K562 (cell line): ENCODE measurements around the gene PPT2. TPM values are rescaled to one million over a fixed set of nuclear protein-coding genes. Genes with fewer than 3 reads are reported as not detected.

Experiments
- CCAR2 ChIP-seq: fragments of 200-400 bp; formaldehyde crosslinking; IDR thresholded peaks from 2 replicates; pipeline ENCODE4 v1.6.1; 2017; ENCODE audit warnings: mild to moderate bottlenecking, low read depth, low read length
- CLOCK ChIP-seq: fragments of 250-450 bp; sonication (Bioruptor Pico); IDR thresholded peaks from 2 replicates; pipeline ENCODE4 v1.4.0; 2020; ENCODE audit warnings: mild to moderate bottlenecking, moderate library complexity, borderline replicate concordance
- E2F1 ChIP-seq: sonication (generic); formaldehyde crosslinking; IDR thresholded peaks from 2 replicates; pipeline ENCODE4 v1.8.1; 2023; ENCODE audit warnings: mild to moderate bottlenecking, missing genetic modification reagents, moderate library complexity
- EHMT2 ChIP-seq: fragments of 450-650 bp; IDR thresholded peaks from 2 replicates; pipeline ENCODE4 v1.6.1; 2018; ENCODE audit warnings: antibody characterized with exemption
- GATA2 ChIP-seq: sonication (generic); formaldehyde crosslinking; IDR thresholded peaks from 2 replicates; pipeline ENCODE4 v1.4.0; 2020; ENCODE audit warnings: mild to moderate bottlenecking, missing genetic modification reagents
- HDAC8 ChIP-seq: fragments of 450-650 bp; IDR thresholded peaks from 2 replicates; pipeline ENCODE4 v1.6.1; 2016; ENCODE audit warnings: mild to moderate bottlenecking, missing genetic modification characterization, moderate library complexity, missing compliant biosample characterization
- HES1 ChIP-seq: fragments of 450-650 bp; IDR thresholded peaks from 2 replicates; pipeline ENCODE4 v1.6.1; 2016; ENCODE audit warnings: low read depth, mild to moderate bottlenecking, moderate library complexity
- HNRNPLL ChIP-seq: fragments of 200-400 bp; formaldehyde crosslinking; IDR thresholded peaks from 2 replicates; pipeline ENCODE4 v1.6.1; 2017; ENCODE audit warnings: low read length, low read depth, mild to moderate bottlenecking; ENCODE audit not compliant: poor library complexity, severe bottlenecking
- LEF1 ChIP-seq: fragments of 450-650 bp; IDR thresholded peaks from 2 replicates; pipeline ENCODE4 v1.6.1; 2016; ENCODE audit warnings: mild to moderate bottlenecking
- MAZ ChIP-seq, 2 experiments: fragments of 450-650 bp in 1 of 2; sonication (generic) in 1 of 2; formaldehyde crosslinking; IDR thresholded peaks in 1 of 2; conservative IDR thresholded peaks in 1 of 2; 2 replicates each; pipeline versions ENCODE4 v1.4.0 to v1.5.0; 2020; ENCODE audit warnings: mild to moderate bottlenecking in 1 of 2, missing genetic modification reagents in 1 of 2
- MYC ChIP-seq, 2 experiments: fragments of 250-450 bp in 1 of 2; sonication (Bioruptor Pico) in 1 of 2; IDR thresholded peaks; 2 replicates each; pipeline versions ENCODE4 v1.5.1 to v1.6.1; 2012 to 2021; ENCODE audit warnings: low read depth in 2 of 2, borderline replicate concordance in 1 of 2, improper control_type of control experiment in 1 of 2, low read length in 1 of 2, mild to moderate bottlenecking in 1 of 2, moderate library complexity in 1 of 2
- NUFIP1 ChIP-seq: fragments of 450-650 bp; IDR thresholded peaks from 2 replicates; pipeline ENCODE4 v1.6.1; 2018; ENCODE audit not compliant: partially characterized antibody
- STAT5A ChIP-seq: IDR thresholded peaks from 2 replicates; pipeline ENCODE4 v1.6.1; 2012; ENCODE audit warnings: low read length, inconsistent platforms, borderline replicate concordance
- TSC22D4 ChIP-seq: fragments of 450-650 bp; IDR thresholded peaks from 2 replicates; pipeline ENCODE4 v1.6.1; 2016; ENCODE audit warnings: missing genetic modification characterization, missing biosample characterization, control low read depth
- ZKSCAN1 ChIP-seq: fragments of 150-350 bp; IDR thresholded peaks from 2 replicates; pipeline ENCODE4 v1.6.1; 2016; ENCODE audit warnings: low read depth, low read length
- ZZZ3 ChIP-seq: fragments of 450-650 bp; IDR thresholded peaks from 2 replicates; pipeline ENCODE4 v1.6.1; 2016; ENCODE audit warnings: antibody characterized with exemption, mild to moderate bottlenecking, moderate library complexity
- polyA plus RNA-seq, 8 experiments: library from polyadenylated mRNA; depleted of rRNA in 4 of 8; stranded (reverse) in 5 of 8; unstranded in 3 of 8; fragments of >200 nt; fragmentation: Nextera tagmentation in 2 of 8; fragmentation: Illumina TruSeq in 1 of 8; extraction: Ambion mirVana in 2 of 8; extraction: Trizol in 1 of 8; gene quantifications; 2 replicates each; pipeline versions ENCODE4 v1.2.1 to v1.2.3, GENCODE V29; 2011 to 2014; ENCODE audit warnings: inconsistent platforms in 1 of 8, missing spikeins in 1 of 8
- total RNA-seq, 7 experiments: library from RNA; depleted of rRNA in 6 of 7; stranded (reverse); fragments of >200 nt in 6 of 7; fragmentation: Illumina TruSeq in 2 of 7; extraction: Trizol in 2 of 7; gene quantifications; 2 replicates each; pipeline versions ENCODE4 v1.2.1 to v1.2.3, GENCODE V29; 2011 to 2021; ENCODE audit warnings: low replicate concordance in 1 of 7
- TF ChIP-seq, protein P1 (sequence below): sonication (generic); formaldehyde crosslinking; IDR thresholded peaks from 2 replicates; pipeline ENCODE4 v1.8.0; 2022; ENCODE audit warnings: mild to moderate bottlenecking, missing genetic modification reagents, borderline replicate concordance
- TF ChIP-seq, protein P2 (sequence below): fragments of 450-650 bp; IDR thresholded peaks from 2 replicates; pipeline ENCODE4 v1.6.1; 2017; ENCODE audit warnings: antibody characterized with exemption

The PPT2 gene
- total and polyA plus RNA-seq, 9 of the 15 experiments (the other 6 are each of a cell fraction or from before 2014, with no cell fraction given) = 27.4 to 98.8 (median 69.9) TPM

- TF ChIP-seq HDAC8 (tag) (no peak), CCAR2 (no peak), E2F1 (CRISPR knock-in tag) (no peak), HNRNPLL (peak; percentile 8), TSC22D4 (tag) (no peak), MYC (IDR thresholded peaks at IDR 0.05; ENCODE audit: low read depth, low read length) (0 out of 2 replicates have a peak, but pooled peaks have one; percentile 6), MYC (CRISPR knock-in tag; IDR thresholded peaks at IDR 0.05; ENCODE audit: borderline replicate concordance, low read depth) (no peak), NUFIP1 (no peak), ZZZ3 (no peak), CLOCK (CRISPR knock-in tag) (no peak), EHMT2 (no peak), MAZ (CRISPR knock-in tag; conservative IDR thresholded peaks at IDR 0.05 in 1 of 2, IDR thresholded peaks at IDR 0.05 in 1 of 2) (0 out of 4 replicates have a peak, but pooled peaks of 1 of the 2 experiments have one; percentile 11), ZKSCAN1 (no peak), GATA2 (CRISPR knock-in tag) (no peak), STAT5A (no peak), LEF1 (peak; percentile 24; the same call in 1 of the 2 replicates), HES1 (peak; percentile 38; the same call in 1 of the 2 replicates)
- TF ChIP-seq, protein P1, sequence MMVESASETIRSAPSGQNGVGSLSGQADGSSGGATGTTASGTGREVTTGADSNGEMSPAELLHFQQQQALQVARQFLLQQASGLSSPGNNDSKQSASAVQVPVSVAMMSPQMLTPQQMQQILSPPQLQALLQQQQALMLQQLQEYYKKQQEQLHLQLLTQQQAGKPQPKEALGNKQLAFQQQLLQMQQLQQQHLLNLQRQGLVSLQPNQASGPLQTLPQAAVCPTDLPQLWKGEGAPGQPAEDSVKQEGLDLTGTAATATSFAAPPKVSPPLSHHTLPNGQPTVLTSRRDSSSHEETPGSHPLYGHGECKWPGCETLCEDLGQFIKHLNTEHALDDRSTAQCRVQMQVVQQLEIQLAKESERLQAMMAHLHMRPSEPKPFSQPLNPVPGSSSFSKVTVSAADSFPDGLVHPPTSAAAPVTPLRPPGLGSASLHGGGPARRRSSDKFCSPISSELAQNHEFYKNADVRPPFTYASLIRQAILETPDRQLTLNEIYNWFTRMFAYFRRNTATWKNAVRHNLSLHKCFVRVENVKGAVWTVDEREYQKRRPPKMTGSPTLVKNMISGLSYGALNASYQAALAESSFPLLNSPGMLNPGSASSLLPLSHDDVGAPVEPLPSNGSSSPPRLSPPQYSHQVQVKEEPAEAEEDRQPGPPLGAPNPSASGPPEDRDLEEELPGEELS (CRISPR knock-in tag) = no peak
- TF ChIP-seq, protein P2, sequence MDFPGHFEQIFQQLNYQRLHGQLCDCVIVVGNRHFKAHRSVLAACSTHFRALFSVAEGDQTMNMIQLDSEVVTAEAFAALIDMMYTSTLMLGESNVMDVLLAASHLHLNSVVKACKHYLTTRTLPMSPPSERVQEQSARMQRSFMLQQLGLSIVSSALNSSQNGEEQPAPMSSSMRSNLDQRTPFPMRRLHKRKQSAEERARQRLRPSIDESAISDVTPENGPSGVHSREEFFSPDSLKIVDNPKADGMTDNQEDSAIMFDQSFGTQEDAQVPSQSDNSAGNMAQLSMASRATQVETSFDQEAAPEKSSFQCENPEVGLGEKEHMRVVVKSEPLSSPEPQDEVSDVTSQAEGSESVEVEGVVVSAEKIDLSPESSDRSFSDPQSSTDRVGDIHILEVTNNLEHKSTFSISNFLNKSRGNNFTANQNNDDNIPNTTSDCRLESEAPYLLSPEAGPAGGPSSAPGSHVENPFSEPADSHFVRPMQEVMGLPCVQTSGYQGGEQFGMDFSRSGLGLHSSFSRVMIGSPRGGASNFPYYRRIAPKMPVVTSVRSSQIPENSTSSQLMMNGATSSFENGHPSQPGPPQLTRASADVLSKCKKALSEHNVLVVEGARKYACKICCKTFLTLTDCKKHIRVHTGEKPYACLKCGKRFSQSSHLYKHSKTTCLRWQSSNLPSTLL = no peak
These were observed 975 bp upstream of the PPT2 start (continued) for GRCh38 chr6:32152769-32153563.
